ENCODE data around the gene ZNF195. TPM values are rescaled to one million over a fixed set of nuclear protein-coding genes. Genes with fewer than 3 reads are reported as not detected.
A peak's percentile ranks its signal among the peaks of the same experiment; 100 is the strongest.
"Not testable (repeated sequence)": the region's sequence is repeated elsewhere in the genome, so short reads cannot be mapped to it uniquely, and the experiment has no call there.

The ZNF195 gene
- total RNA-seq, 1 donor from 2014 or later = 18.2 TPM

- DNase-seq (ENCODE audit: low read depth) = not testable (repeated sequence)
Observed at GRCh38 chr11:3402861-3403250, 23.9 kb upstream of the ZNF195 start.

GRCh38 chr11:3402181-3402860 lies 23.4 kb upstream of the ZNF195 start:
- DNase-seq (ENCODE audit: low read depth) = not testable (repeated sequence)

- not testable (repeated sequence) for DNase-seq (ENCODE audit: low read depth)
Observed at GRCh38 chr11:3401052-3401451, 22.1 kb upstream of the ZNF195 start.

GRCh38 chr11:3398509-3398908 lies 19.6 kb upstream of the ZNF195 start:
- DNase-seq (ENCODE audit: low read depth) = not testable (repeated sequence)

- not testable (repeated sequence) for DNase-seq (ENCODE audit: low read depth)
Observed at GRCh38 chr11:3398106-3398505, 19.2 kb upstream of the ZNF195 start.

- DNase-seq (ENCODE audit: low read depth) = not testable (repeated sequence)
Observed at GRCh38 chr11:3397210-3397609, 18.3 kb upstream of the ZNF195 start.

- DNase-seq (ENCODE audit: low read depth) = not testable (repeated sequence)
Observed at GRCh38 chr11:3395468-3395867, 16.5 kb upstream of the ZNF195 start.

GRCh38 chr11:3394956-3395355 lies 16.0 kb upstream of the ZNF195 start:
- DNase-seq (ENCODE audit: low read depth) = not testable (repeated sequence)

GRCh38 chr11:3393450-3393849 lies 14.5 kb upstream of the ZNF195 start:
- DNase-seq (ENCODE audit: low read depth) = peak; percentile 46

- DNase-seq (ENCODE audit: low read depth) = no peak
Observed at GRCh38 chr11:3382613-3383285, 3.8 kb upstream of the ZNF195 start.

- no peak for DNase-seq (ENCODE audit: low read depth)
Observed at GRCh38 chr11:3381794-3382193, 2.8 kb upstream of the ZNF195 start.

GRCh38 chr11:3380706-3381545 lies 2.0 kb upstream of the ZNF195 start:
- no peak for DNase-seq (ENCODE audit: low read depth)

GRCh38 chr11:3375552-3375951 lies 3.4 kb downstream of the ZNF195 start:
- DNase-seq (ENCODE audit: low read depth) = peak; percentile 11

GRCh38 chr11:3370311-3370870 lies 8.6 kb downstream of the ZNF195 start:
- no peak for DNase-seq (ENCODE audit: low read depth)

- no peak for DNase-seq (ENCODE audit: low read depth)
Observed at GRCh38 chr11:3369366-3369765, 9.6 kb downstream of the ZNF195 start.

GRCh38 chr11:3368199-3368598 lies 10.7 kb downstream of the ZNF195 start:
- DNase-seq (ENCODE audit: low read depth) = no peak

- DNase-seq (ENCODE audit: low read depth) = no peak
Observed at GRCh38 chr11:3367221-3367620, 11.7 kb downstream of the ZNF195 start.

GRCh38 chr11:3359092-3359824 lies 19.7 kb downstream of the ZNF195 start:
- DNase-seq (ENCODE audit: low read depth) = no peak

GRCh38 chr11:3357994-3358676 lies 20.8 kb downstream of the ZNF195 start:
- DNase-seq (ENCODE audit: low read depth) = no peak

- no peak for DNase-seq (ENCODE audit: low read depth)
Observed at GRCh38 chr11:3357302-3357701, 21.6 kb downstream of the ZNF195 start.

All from myocyte (in vitro differentiated cells).